ENCODE measurements around the gene ISYNA1.

ISYNA1 gene

DNA sequence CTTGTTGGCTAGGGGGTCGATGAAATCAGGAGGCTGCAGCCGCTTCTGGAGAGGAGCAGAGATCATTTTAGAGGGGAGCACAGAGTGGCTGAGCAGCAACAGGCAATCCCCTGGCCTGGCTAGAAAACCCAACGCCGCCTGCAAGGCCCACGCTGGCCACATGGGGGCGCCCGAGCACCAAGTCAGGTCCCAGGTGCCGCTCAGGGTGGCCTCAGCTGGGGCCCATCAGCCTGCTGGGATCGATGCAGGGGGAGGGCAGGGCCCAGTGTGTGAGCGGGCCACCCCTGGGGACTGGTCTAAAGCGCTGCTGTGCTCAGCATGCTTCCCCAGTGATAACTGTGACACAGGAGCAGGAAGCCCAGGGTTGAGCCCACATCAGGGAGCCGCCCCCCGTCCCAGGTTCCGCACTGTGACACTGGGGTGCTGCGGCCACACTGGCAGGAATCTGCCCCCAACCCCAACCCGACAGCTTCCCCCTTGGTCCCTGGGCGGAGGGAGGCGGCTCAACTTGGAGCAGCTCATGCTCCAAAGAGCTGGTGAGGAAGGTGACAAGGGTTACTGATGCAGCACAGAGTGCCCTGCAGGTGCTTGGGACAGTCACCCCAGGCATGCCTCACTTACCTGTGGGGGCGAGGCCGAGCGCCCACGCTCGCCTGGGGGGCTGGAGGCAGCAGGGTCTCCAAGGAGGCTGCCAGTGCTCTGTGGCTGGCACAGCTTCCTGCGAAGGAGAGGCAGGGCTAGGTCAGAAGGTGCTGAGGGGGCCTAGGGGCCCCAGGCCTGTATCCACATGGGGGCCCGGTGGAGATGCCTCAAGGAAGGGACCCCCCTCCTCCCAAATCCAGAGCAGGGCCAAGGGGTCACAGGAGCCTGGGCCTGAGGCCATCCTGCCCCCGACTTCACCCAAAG, 13.3 kb upstream of the ISYNA1 start:
- TF ChIP-seq, protein P1, sequence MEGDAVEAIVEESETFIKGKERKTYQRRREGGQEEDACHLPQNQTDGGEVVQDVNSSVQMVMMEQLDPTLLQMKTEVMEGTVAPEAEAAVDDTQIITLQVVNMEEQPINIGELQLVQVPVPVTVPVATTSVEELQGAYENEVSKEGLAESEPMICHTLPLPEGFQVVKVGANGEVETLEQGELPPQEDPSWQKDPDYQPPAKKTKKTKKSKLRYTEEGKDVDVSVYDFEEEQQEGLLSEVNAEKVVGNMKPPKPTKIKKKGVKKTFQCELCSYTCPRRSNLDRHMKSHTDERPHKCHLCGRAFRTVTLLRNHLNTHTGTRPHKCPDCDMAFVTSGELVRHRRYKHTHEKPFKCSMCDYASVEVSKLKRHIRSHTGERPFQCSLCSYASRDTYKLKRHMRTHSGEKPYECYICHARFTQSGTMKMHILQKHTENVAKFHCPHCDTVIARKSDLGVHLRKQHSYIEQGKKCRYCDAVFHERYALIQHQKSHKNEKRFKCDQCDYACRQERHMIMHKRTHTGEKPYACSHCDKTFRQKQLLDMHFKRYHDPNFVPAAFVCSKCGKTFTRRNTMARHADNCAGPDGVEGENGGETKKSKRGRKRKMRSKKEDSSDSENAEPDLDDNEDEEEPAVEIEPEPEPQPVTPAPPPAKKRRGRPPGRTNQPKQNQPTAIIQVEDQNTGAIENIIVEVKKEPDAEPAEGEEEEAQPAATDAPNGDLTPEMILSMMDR (IDR thresholded peaks at IDR 0.05; ENCODE audit: insufficient read depth, low read length, poor library complexity, severe bottlenecking), result peak; percentile 99
- peak; percentile 82 for DNase-seq (ENCODE audit: extremely low read depth, insufficient read length)
- no peaks in the 10 kb centered on the region for H3K27me3 ChIP-seq (replicated peaks; ENCODE audit: control insufficient read depth, insufficient read depth, low read length)
- H3K4me3 ChIP-seq (replicated peaks; ENCODE audit: low read depth, low read length), result no peak overlapping the region
- H3K36me3 ChIP-seq (ENCODE audit: control insufficient read depth, insufficient read depth, low read length), result peaks cover 45% of the 10 kb centered on the region

DNA sequence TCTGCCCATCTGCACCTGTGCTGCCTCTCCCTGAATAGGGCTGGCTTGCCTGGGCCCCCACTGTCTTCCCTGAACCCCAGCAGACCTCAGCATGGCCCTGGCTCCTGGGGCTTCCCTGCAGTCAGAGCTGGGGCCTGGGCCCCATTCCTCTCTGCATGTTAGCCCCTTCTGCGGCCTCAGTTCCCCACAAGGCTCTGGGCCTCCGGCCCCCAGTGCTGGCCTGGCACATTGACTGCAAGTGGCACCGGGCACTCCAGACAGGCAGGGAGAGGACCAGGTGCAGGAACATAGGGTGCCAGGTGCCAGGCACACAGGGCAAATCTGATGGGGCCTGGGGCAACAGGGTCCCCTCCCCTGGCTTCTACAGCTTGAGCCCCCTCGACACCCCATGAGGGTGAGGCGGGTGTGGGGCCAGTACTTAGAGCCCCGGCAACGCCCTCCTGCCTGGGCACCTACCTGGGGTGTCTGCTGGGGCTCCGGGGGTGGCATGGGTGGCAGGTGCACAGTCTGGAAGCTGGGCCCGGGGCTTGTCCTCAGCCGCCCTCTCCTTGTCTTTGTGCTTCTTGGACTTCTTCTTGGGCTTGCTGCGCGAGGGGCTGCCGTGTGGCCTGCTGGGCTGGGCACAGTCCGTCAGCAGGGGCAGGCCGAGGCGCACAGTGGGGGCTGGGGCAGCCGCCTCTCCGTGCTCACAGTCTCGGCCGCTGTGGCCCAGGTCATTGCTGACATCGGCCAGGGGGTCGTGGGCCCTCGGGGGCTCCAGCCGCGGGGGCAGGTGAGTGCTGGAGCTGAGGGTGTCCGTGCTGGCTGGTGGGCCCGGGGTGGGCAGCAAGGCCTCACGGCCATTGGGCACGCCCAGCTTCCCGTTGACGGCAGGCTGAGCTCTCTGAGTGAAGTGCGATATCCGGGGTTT, 12.3 kb upstream of the ISYNA1 start:
- TF ChIP-seq, protein P1 (IDR thresholded peaks at IDR 0.05; ENCODE audit: insufficient read depth, low read length, poor library complexity, severe bottlenecking), result no peak

DNA sequence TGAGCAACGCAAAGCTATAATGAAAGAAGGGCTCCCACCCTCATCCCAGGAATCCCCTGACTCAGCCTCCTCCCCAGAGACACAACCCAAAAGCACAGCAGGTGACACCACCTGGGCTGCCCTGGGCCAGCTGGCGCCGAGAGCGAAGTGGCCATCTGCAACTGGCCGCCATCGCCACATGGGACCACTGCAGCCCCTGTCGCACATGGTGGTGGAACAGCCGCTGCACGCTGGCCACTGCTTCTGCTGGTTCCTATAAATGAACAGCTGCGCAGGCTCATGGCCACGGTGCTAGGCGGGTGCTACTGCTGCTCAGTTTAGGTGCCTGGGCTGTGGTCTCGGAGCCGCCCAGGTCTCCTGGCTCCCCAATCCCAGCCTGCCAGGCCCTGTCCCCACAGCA, 11.6 kb upstream of the ISYNA1 start:
- H3K36me3 ChIP-seq (ENCODE audit: control insufficient read depth, insufficient read depth, low read length), result peaks cover 52% of the 10 kb centered on the region
- TF ChIP-seq, protein P1 (IDR thresholded peaks at IDR 0.05; ENCODE audit: insufficient read depth, low read length, poor library complexity, severe bottlenecking), result no peak
- H3K4me3 ChIP-seq (replicated peaks; ENCODE audit: low read depth, low read length), result no peak overlapping the region
- no peak for DNase-seq (ENCODE audit: extremely low read depth, insufficient read length)
- no peaks in the 10 kb centered on the region for H3K27me3 ChIP-seq (replicated peaks; ENCODE audit: control insufficient read depth, insufficient read depth, low read length)

More for the DNA sequence above, 12.3 kb upstream of the ISYNA1 start:
- H3K27me3 ChIP-seq (replicated peaks; ENCODE audit: control insufficient read depth, insufficient read depth, low read length), result no peaks in the 10 kb centered on the region
- no peak overlapping the region for H3K4me3 ChIP-seq (replicated peaks; ENCODE audit: low read depth, low read length)
- H3K36me3 ChIP-seq (ENCODE audit: control insufficient read depth, insufficient read depth, low read length), result peaks cover 48% of the 10 kb centered on the region
- peak; percentile 0 for DNase-seq (ENCODE audit: extremely low read depth, insufficient read length)

DNA sequence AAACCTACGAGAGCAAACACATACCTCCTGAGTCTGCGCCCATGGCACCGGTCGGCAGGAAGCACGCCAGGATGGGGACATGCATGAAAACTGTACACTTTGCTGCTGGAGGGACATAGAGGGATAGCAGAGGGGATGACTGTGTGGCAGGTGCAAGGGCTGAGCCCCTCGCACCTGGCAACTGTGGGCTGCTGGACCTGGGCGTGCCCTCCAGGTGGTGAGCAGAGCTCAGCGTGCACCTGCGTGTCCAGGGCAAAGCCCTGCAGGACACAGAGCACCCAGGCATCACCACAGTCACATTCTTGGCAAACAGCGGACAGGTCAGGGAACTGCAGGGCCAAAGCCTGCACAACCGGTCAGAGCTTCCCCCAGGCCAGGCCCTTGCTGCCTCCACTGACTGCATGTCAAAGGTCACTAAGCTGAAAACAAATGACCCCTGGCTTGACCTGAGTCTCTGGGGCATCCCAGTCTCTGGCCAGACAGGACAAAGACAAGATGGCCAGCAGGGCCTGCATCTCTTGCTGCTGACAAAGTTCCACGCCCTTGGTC, 9.0 kb upstream of the ISYNA1 start:
- peaks cover 62% of the 10 kb centered on the region for H3K36me3 ChIP-seq (ENCODE audit: control insufficient read depth, insufficient read depth, low read length)
- TF ChIP-seq, protein P1 (IDR thresholded peaks at IDR 0.05; ENCODE audit: insufficient read depth, low read length, poor library complexity, severe bottlenecking), result no peak

DNA sequence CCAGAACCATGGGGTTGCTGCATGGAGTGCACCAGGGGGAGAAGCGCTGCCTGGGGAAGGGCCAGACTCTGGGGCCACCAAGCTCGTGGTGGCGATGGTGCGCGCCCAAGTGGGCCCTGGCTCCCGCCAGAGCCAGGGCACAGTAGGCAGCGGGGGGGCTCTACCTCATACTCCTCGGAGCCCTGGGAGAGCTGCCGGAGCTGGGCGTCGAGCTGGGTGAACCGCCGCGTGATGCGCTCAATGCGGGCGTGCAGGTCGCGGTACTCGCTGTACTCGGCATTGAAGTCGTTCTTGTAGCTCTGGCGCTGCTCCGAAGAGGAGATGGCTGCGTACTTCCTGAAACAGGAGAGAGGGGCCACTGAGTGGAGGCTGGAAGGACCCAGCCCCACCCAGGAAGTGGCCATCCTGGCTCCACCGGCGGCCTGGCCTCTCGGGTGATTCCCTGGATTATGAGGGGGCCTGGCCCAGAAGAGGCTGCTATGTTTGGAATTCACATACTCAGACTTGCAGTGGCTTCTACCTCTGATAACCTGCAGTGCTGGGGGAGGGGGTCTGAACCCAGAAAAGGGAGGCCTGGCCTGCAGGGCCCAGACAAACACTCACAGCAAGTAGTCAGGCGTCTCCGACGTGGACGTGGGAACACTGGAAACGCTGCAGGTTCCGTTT, 8.3 kb upstream of the ISYNA1 start:
- Histone ChIP-seq H3K27me3 (replicated peaks; ENCODE audit: control insufficient read depth, insufficient read depth, low read length) (no peaks in the 10 kb centered on the region), H3K36me3 (ENCODE audit: control insufficient read depth, insufficient read depth, low read length) (peaks cover 57% of the 10 kb centered on the region), H3K4me3 (replicated peaks; ENCODE audit: low read depth, low read length) (no peak overlapping the region)
- no peak for DNase-seq (ENCODE audit: extremely low read depth, insufficient read length)
- TF ChIP-seq, protein P1 (IDR thresholded peaks at IDR 0.05; ENCODE audit: insufficient read depth, low read length, poor library complexity, severe bottlenecking), result no peak

More for the DNA sequence above, 9.0 kb upstream of the ISYNA1 start:
- no peak for DNase-seq (ENCODE audit: extremely low read depth, insufficient read length)
- no peaks in the 10 kb centered on the region for H3K27me3 ChIP-seq (replicated peaks; ENCODE audit: control insufficient read depth, insufficient read depth, low read length)
- H3K4me3 ChIP-seq (replicated peaks; ENCODE audit: low read depth, low read length), result no peak overlapping the region

All from GM06990 (cell line).